ENCODE measurements around the gene ITPKC.

The ITPKC gene

DNA sequence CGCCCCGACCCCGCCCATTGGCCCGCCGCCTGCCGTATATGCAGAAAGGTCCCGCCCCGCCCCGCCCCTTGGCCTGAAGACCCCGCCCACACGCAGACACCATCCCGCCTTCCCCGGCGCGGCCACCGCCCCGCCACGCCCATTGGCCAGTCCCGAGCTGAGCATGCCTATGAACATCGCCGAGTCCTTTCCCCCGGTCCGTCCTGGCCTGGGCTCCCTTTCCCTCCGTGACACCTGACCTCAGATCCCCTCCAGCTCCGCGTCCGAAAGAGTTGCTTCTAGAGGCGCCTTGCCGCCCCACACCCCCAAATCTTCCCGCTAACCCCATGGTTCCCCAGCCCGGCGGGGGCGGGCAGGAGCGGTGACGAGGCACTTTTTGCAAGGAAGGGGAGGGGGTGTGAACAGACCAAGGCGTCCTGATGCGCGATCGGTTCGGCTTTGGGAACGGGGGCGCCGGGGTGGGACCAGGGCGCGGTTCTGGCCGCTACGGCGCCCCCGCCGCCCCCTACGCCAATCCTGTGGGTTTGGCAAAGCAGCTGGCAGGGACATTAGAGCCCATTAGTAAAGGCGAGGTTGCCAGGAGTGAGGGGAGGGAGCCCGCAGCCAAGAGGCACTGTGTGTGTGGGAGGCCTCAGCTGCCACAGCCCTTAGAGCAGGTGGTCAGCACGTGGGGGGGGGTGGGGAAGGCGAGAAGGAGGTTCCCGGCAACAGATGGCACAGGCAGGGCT lies 26.1 kb upstream of the ITPKC start:
- DNase-seq: peak; percentile 89

DNA sequence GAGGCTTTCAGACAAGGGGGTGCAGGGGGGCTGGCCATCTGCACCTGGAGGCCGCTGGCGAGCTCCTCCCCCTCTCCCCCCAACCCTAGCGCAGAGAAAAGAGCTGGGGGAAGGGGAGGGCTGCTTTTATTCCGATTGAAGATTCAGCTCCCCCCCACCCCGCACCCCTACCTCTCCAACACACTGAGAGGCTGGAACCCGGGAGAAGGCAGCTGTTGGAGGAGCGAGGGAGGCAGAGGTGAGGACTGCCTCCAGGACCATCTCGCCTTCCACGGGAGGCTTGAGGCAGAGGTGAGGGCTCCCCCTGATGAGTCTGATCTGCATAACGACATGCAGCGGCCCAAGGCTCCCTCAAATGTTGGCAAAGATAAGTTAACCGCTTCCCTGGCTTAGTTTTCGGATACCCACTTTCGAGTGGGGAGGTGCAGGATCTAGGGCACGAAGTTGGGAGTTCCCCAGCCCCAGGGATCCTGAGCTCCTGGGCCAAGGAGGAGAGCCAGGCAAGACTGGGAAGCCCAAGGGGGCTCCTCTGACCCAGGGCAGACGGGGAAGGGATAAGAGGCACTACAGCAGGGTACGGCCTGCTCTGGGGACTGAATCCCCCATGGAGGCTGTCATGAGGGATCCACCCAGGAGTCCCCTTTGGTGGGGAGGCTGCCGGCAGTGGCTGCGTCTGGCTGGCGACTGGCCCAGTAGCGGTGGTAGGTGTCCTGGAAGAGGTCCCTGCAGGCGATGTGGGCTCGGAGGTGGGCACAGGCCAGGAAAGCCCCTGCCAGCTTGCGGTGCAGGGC lies 25.3 kb upstream of the ITPKC start:
- DNase-seq: no peak

DNA sequence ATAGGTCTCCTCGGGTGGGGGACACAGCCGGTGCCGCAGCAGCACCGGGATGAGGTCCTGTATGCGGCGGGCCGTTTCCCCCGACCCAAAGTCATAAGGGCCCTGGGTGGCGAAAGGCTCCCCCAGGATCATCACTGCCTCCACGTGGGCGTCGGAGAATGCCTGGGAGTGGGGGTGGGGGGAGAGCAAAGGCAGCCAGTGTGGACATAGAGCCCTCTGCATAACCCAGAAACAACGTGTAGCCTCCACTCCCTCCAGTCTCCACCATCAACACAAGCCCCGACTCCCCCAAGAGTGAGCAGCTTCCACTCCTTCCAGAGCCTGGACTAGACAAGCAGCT lies 24.7 kb upstream of the ITPKC start:
- no peak for DNase-seq

DNA sequence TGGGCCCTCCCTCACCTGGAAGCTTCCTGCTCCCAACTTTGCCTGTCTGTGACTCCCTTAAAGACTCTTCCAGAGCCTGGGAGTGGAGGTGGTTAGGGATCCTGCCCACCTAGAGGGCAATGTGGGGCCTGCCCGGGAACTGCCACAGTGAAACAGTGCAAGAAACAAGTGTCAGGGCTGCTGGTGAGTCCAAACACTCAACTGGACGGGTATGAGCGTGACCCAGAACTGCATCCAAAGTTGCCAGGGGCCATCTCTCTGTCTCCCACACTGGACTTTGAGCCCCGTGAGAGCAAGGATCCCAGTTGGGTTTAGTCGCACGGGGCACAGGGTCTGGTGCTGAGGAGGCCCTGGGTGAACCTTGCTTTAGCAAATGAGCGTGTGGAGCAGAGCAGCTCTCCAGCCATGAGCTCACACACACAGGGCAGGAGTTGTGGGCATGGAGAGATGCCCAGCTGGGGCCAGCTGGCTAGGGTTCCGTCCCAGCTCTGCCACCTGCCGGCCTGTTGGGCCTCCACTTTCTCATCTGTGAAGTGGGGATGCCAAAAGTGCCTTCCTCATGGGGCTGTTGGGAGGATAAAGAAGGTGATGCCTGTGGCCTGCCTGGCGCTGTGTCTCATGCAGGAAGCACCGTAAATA lies 23.6 kb upstream of the ITPKC start:
- no peak for DNase-seq

DNA sequence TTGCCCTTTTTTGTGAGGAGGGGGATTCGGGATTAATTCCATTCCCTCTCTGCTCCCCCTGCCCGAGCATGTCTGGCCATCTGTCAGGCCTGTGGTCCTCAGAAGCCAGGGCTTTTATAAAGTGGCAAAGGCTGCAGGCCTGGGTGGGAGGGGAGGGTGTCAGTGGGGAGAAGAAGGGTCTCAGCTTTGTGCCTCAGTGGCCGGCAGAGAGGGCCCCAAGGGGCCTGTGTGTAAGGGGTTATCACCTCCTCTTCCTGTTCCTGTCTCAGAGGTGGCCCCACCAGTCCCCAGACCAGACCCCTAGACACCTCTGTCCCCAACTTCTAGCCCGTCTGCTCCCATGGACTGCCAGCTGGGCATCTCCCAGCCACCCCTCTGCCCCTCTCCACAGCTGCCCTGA lies 23.0 kb upstream of the ITPKC start:
- DNase-seq: no peak

DNA sequence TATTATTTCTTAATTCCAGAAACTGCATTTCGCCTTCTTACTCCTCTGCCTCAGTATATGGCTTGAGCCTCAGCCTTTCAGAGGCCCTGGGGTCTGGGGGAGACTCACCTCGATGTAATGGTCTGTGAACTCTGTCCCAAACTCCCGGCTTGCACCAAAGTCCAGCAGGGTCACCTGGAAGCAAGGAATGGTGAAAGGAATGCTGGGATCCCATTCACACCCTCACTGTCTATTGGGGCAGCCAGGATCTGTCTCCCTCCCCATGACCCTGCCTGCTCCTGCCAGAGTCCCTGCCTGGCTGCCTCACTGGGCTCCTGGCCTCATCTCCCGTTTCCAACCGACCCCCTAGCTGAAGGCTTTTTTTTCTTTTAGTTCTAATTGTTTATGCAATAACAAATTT lies 21.0 kb upstream of the ITPKC start:
- no peak for DNase-seq

DNA sequence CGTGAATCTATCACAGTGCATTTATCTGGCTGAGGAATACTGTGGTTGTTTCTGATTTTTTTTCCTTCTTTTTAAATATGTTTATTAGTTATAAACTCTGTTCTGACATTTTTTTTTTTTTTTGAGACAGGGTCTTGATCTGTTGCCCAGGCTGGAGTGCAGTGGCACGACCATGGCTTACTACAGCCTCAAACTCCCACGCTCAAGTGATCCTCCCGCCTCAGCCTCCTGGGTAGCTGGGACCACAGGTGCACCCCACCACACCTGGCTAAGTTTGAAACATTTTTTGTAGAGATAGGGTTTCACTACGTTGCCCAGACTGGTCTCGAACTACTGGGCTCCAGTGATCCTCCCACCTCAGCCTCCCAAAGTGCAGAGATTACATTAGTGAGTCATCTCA lies 19.9 kb upstream of the ITPKC start:
- DNase-seq: no peak

DNA sequence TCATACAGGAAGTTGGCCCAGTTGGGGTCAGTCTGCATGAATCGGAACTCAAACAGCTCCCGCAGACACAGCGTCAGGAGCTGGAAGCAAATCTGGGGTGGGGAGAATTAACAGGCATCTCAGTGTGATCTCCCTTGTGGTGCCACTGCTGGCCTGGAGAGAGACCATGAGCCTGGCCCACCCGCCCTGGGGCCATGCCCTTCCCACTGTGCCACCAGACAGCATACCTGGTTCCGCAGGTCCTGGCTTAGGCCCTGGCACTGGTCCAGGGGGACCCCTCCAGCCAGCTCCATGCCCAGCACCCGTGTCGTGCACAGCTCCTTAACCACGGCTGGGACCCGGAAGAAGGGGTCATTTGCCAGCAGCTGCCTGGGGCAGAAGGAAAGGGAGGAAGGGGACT lies 16.8 kb upstream of the ITPKC start:
- no peak for DNase-seq

DNA sequence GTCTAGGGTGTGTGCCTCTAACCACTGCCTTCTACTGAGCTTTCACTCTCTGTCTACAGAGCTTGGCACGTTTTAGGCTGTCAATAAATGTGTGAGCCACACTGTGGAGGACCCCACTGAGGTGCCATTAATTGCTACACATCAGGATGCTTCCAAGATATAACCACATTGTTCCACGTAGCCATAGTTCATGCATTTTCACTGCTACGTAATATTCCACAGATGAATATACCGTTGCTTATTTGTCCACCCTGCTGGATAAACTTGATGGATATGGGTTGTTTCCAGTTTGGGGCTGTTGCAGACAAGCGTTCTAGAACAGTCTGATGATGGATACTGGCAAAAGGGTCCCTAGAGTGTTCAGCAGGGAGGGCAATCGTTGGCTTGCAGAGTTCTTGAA lies 15.2 kb upstream of the ITPKC start:
- DNase-seq: no peak

DNA sequence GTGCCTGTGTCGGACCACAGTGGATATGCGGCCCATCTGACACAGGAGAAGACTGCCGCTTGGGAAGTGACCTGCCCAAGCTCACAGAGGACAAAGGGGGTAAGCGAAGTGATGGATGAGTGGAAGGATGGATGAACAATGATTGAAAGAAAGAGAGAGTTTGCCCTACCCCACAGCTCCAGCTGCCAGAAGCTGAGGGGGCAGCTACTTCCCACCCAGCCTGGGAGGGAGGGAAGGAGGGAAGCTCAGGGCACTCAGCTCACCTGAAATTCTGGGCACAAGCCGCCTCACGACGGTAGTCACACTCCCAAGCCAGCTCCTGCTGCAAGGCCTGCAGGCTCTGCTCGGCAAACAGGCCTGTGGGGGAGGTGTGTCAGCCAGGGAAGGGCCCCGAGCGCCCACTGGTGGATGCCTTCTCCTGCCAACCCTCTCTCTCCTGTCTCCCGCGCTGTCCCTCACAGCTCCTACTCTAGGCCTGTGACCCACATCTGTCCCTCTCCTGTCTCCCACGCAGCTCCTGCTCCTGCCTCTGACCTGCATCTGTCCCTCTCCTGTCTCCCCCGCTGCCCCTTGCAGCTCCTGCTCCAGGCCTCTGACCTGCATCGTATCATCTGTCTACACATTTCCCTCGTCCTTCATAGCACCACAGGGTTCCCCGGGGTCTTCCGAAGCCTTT lies 14.4 kb upstream of the ITPKC start:
- DNase-seq: no peak

DNA sequence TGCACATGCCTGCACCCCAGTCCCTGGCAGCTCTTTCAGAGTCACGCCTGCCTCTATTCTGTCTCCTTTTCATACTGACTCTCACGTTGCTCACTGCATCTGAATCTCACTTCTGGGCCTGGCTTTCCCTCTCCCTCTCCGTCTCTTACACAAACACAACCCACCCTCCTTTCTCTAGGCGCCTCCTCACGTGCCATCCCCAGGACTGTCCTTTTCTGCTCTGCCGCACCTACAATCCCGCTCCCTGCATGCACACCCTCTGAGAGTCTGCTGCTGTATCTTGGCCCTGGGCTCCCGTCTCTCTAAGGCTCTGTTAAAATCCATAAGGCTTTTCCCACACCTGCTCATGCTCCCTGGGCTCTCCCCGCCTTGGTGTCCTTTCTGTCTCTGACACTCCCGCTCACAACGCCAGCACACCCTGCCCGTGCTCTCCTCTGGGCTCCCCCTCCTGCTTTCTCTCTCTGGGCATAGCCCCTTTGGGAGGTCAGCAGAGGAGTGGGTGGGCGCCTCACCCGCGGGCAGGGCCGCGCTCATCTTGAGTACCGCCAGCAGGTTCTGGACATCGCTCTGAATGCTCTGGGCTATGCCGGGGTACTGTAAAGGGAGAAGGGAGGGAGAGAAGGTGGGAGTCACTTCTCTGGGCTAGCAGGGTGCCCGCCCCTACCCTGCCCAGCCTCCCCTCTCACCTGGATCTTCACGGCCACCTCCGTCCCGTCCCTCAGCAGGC lies 13.7 kb upstream of the ITPKC start:
- no peak for DNase-seq

DNA sequence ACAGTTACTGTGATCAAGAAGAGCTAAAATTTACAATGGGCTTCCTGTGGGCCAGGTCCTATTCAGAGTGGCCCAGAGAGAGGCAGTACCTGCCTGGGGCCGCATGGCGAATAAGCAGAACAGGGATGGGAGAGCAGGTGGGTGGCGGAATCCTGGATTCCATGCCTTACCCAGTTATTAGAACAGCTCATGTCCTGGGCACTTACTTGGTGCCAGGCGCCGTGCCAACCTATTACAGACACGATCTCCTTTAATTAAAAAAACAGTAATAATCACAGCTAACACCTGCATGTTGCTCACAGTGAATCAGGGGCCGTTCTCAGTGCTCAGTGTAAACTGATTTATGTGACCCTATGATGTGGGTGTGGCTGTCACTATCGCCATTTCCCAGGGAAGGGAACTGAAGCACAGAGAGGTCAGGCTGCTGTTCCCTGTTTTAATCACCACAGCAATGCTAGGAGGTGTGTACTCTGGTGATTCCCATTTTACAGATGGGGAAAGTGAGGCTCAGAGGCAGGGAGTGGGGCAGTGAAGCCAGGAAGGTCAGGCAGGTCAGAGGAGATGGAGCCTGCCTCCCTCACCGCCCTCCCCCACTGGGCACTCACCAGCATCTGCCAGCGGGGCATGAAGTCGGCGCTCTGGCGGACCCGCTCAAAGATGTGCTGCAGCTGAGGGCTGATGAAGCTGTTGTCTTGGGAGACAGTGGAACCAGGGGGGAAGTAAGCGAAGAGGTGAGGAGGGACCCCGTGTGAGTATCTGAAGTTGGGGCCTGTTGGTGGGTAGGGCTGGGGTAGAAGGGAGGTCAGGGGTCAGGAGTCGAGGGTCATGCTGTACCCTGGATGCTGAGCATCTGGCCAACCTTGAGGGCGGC lies 12.2 kb upstream of the ITPKC start:
- DNase-seq: no peak

DNA sequence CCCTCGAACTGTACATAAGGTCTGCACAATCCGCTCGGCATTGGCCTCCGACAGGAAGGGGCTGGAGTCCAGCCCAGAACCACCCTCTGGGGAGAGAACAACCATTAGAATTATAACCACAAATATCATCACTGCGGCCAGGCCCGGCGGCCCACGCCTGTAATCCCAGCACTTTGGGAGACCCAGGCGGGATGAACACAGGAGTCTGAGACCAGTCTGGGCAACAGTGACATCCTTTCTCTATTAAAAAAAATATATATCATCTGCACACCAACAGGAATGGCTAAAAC lies 11.6 kb upstream of the ITPKC start:
- DNase-seq: no peak

DNA sequence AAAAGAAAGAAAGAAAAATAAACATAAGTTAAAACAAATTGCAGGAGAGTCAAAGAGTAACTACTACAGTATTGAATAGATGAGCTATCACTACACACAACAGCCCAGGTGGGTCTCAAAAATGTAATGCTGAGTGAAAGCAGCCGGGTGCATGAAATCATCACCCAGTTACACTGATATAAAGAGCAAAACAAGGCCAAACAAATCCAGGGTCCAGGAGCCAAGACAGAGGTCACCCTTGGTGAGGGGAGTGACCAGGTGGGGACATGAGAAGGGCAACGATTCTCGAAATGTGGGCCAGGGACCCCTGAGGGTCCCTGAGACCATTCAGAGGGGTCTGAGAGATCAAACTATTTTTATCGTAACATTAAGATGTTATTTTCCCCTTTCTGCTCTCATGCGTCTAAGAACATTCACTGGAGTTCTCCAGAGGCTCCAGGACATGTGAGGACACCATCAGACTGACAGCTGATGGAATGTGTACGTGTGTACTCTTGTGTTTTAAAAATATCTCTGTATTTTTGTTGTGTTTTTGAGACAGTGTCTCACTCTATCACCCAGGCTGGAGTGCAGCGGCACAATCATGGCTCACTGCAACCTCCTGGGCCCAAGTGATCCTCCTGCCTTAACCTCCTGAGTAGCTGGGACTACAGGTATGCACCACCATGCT lies 10.8 kb upstream of the ITPKC start:
- DNase-seq: no peak

DNA sequence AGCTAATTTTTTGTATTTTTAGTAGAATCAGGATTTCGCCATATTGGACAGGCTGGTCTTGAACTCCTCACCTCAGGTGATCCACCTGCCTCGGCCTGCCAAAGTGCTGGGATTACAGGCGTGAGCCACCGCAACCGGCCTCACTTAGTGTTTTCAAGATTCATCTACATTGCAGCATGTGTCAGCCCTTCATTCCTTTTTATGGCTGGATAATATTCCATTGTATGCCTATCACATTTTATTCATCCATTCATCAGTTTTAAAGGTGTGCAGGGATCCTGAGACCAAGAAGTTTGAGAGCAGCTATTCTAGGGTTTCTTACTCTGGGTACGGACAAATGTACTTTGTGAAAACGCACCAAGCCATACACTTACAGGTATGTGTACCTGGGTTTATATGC lies 9.3 kb upstream of the ITPKC start:
- no peak for DNase-seq

DNA sequence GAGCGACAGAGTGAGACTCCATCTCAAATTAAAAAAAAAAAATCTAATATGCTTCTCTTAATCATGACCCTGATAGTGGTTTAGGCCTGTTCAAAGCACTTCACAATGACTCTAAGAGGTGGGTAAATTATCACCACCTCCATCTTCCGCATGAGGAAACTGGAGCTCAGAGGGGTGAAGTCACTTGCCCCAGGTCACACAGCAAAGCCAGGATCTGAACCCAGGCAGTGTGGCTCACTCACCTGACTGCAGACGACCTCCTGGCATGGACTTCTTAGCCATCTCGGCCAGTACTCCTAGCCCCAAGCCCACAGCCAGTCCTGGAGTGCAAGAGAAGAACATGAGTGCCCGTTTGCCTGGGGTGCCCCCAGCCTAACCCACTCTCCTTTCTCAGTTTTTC lies 7.1 kb upstream of the ITPKC start:
- DNase-seq: no peak

DNA sequence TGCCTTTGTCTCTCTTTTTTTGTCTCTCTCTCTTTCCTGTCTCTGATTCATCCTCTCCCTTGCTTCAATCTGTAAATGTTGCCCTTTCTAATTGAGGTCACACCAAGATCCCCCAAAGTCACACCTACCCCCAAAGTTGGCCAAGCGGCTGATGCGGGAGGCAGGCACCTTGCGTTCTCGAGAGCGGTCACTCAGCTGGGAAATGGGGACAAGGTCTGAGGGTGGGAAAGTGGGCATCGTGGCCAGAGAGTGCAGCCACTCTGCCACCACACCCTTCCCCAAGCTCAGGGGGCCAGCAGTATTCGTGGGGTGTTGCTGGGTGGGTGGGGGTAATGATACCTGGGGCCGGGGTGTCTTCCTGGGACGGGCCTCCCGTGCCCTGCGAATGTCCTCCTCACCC lies 3.0 kb upstream of the ITPKC start:
- no peak for DNase-seq

DNA sequence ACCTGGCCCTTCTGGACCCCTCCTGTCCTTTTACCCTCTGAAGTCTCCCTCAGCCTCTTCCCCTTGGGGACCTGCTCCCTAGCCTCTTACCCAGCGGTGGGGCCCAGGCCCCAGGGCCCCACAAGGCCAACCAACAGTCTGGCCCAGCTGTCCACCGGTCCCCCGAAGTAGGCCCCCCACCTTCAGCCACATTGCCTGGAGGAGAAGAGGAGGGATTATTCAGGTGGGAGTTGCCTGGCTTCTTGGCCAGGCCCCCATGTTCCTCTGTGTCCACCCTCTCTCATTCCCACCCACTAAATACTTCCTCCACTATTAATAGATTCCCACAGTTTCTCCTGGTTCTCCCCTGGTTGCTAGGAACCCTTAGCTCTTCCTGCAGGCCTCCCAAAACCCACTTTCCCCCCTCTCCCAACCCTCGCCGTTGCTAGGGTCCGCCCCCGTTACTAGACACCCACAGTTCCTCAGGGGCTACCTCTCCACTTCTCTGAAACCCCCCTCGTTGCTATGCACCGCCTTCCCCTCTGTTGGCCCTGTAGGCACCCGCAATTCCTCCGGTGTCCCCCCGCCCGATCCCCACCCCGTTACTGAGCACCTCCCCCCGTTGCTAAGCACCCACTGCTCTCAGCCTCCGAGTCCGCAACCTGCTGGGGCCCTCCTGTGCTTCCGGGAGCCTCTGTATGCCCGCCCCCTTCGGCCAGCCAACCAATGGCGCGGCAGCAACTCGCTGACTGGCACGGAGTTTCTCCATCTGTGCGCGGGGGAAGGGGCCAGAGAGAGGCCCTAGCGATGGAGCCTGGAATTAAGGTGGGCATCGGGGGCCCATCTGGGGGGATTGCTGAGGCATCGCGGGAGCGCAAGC lies 2.2 kb upstream of the ITPKC start:
- peak; percentile 96 for DNase-seq

DNA sequence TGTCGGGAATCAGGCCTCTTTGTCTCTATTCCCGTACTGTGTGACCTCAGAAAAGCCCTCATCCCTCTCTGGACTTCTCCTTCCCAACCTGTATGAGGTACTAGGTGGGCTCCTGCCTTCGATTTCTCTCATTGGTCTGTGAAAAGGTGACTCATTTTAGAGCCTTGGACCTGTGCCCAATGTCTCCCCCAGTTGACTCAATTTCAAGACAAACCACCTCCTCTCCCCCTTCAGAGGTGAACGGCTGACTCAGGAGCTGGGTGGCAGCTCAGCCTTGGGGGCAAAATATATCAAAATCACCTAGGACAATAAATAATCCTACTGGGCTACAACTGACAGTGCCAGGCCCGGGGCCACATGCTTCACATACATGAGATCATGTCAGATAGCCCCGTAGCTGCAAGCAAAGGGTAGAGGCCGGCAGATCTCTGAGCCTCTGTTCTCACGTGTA lies 856 bp upstream of the ITPKC start:
- DNase-seq: peak; percentile 71

DNA sequence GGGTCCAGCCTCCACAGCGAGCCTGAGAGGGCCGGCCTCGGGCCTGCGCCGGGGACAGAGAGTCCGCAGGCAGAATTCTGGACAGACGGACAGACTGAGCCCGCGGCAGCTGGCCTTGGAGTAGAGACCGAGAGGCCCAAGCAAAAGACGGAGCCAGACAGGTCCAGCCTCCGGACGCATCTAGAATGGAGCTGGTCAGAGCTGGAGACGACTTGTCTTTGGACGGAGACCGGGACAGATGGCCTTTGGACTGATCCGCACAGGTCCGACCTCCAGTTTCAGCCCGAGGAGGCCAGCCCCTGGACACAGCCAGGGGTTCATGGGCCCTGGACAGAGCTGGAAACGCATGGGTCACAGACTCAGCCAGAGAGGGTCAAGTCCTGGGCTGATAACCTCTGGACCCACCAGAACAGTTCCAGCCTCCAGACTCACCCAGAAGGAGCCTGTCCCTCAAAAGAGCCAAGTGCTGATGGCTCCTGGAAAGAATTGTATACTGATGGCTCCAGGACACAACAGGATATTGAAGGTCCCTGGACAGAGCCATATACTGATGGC lies 490 bp downstream of the ITPKC start:
- peak; percentile 5 for DNase-seq

Measured in CD4-positive, alpha-beta T cell treated with Interleukin-10 for 1 hour (primary cell).